Measurements from ENCODE around the gene EEFSEC. TPM values are rescaled to one million over a fixed set of nuclear protein-coding genes. Genes with fewer than 3 reads are reported as not detected.

Gene EEFSEC
- total RNA-seq, 2 experiments from 2014 or later, result 21.7 to 23.1 TPM

DNA sequence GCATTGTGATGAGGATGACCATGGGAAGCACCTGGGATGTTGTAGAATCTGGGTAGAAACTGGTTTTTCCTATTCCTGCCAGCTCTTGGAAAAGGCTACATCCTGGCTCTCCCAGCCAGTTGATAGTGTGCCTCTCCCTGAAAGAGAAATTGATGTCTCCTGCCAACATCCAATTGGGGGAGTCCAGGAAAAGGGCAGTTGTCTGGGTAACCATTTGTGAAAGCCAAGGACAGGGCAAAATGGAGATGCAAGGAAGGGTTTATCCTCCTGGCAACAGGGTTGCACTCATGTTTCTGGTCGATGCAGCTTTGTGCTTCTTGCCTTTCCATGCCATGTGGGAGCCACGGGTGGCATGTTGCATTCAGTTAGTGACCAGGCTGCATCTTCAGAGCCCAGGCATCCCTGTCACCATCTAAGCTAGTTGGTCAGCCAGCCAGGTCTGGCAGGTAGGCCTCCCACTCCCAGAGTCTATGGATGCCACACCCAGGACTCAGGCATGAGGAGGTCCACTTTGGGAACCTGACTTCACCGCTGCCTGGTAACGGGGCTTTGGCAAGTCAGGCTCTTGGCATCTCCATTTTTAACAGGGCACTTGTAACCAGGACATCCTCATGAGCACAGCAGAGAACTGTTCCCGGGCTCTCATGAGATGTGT is 159.9 kb downstream of the EEFSEC start:
- H3K4me3 Mint-ChIP-seq, result no peak overlapping the region
- H3K27me3 Mint-ChIP-seq (ENCODE audit: low read depth), result no peaks in the 10 kb centered on the region
- no peaks in the 10 kb centered on the region for H3K9me3 Mint-ChIP-seq (ENCODE audit: insufficient read depth)
- peak overlapping the region; percentile 36 for H3K27ac Mint-ChIP-seq
- peaks cover 2% of the 10 kb centered on the region for H3K36me3 Mint-ChIP-seq (ENCODE audit: low read depth)
- ChIA-PET POLR2A (no interaction called here), CTCF (interaction anchor here (1.1 kb wide), 1 partner anchor 9 kb away, joined by 5 read pairs; no protein-coding TSS in a partner anchor)
- peak; percentile 12 for DNase-seq
- ATAC-seq, result no peak
- H3K4me1 Mint-ChIP-seq (ENCODE audit: low read depth), result peaks cover 18% of the 10 kb centered on the region

DNA sequence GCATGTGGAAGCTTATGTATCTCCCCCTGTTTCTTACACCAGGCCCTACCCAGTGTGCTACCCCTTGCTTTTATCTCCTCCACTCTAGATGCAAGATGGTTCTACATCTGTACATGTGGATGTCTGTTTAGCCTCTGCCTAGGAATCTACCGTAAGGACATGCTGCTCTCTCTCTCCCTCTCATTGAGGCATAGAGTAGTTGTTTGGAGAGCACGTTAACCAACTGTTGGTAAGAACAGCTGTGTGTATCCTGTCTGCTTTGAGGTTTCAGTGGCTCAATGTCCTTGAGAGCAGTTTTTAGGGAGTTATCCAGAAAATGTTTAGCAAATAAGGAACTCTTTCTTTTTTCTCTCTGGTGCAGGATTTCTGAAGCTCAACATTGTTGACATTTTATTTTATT is 160.7 kb downstream of the EEFSEC start:
- CTCF ChIA-PET, result interaction anchor here (1.1 kb wide), 1 partner anchor 8 kb away, joined by 5 read pairs; no protein-coding TSS in a partner anchor
- Mint-ChIP-seq H3K9me3 (ENCODE audit: insufficient read depth) (no peaks in the 10 kb centered on the region), H3K27me3 (ENCODE audit: low read depth) (no peaks in the 10 kb centered on the region), H3K27ac (no peak overlapping the region), H3K4me1 (ENCODE audit: low read depth) (peaks cover 18% of the 10 kb centered on the region), H3K4me3 (no peak overlapping the region), H3K36me3 (ENCODE audit: low read depth) (peaks cover 2% of the 10 kb centered on the region)
- ATAC-seq (no peak), DNase-seq (peak; percentile 8)
- POLR2A ChIA-PET, result no interaction called here

DNA sequence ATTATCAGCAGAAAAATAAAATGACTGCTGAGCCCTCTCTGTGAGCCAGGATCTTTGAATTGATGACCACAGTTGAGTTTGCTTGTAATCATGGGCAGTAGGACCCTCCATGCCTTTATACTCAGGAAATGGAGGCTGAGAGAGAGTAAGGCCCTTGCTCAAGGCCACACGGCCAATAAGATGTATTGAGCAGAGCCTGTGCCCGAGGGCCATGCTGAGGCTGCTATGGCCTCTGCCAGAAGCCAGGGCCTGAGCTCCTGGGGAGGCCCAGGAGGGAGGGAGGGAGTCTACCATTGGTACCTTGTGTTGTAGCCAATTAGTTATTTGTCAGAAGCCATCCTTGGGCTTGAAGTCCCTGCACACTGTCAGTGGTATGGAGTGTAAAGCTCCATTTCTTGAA is 162.0 kb downstream of the EEFSEC start:
- no peaks in the 10 kb centered on the region for H3K27me3 Mint-ChIP-seq (ENCODE audit: low read depth)
- no peak for ATAC-seq
- no peak overlapping the region for H3K4me3 Mint-ChIP-seq
- H3K36me3 Mint-ChIP-seq (ENCODE audit: low read depth), result peaks cover 2% of the 10 kb centered on the region
- ChIA-PET CTCF (no interaction called here), POLR2A (no interaction called here)
- no peak overlapping the region for H3K27ac Mint-ChIP-seq
- peak; percentile 18 for DNase-seq
- H3K4me1 Mint-ChIP-seq (ENCODE audit: low read depth), result peaks cover 18% of the 10 kb centered on the region
- H3K9me3 Mint-ChIP-seq (ENCODE audit: insufficient read depth), result no peaks in the 10 kb centered on the region

DNA sequence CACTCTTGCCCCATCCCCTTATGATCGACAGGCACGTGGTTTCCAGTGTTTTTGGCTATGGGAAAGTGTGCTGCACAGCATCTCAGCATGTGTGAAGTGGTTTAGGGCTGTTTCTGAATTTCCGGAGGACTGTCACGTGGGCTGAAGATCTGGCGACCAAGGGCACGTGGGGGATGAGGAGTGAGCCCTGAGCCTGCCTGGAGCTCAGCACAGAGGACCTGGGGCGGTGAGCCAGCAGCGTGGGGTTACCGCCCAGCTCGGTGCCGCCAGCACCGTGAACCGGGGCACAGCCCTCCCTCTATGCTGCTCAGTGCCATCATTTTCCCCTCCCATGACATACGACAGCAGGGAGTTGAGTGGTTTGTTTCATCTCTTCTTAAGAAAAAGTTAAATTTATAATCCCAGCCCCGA is 163.2 kb downstream of the EEFSEC start:
- POLR2A ChIA-PET, result interaction anchor here (0.6 kb wide), 1 partner anchor 168 kb away, joined by 3 read pairs; no protein-coding TSS in a partner anchor

GRCh38 chr3:128317101-128317697 is 163.9 kb downstream of the EEFSEC start:
- no peak overlapping the region for H3K4me3 Mint-ChIP-seq
- ATAC-seq (no peak), DNase-seq (no peak)
- ChIA-PET POLR2A (interaction anchor here (0.6 kb wide), 1 partner anchor 169 kb away, joined by 3 read pairs; no protein-coding TSS in a partner anchor), CTCF (no interaction called here)
- H3K27me3 Mint-ChIP-seq (ENCODE audit: low read depth), result no peaks in the 10 kb centered on the region
- H3K36me3 Mint-ChIP-seq (ENCODE audit: low read depth), result peaks cover 2% of the 10 kb centered on the region
- no peaks in the 10 kb centered on the region for H3K9me3 Mint-ChIP-seq (ENCODE audit: insufficient read depth)
- no peak overlapping the region for H3K27ac Mint-ChIP-seq
- peaks cover 18% of the 10 kb centered on the region for H3K4me1 Mint-ChIP-seq (ENCODE audit: low read depth)

More for the DNA sequence above, 163.2 kb downstream of the EEFSEC start:
- CTCF ChIA-PET, result no interaction called here
- DNase-seq (peak; percentile 73), ATAC-seq (peak; percentile 93)
- H3K27ac Mint-ChIP-seq, result peak overlapping the region; percentile 17
- no peaks in the 10 kb centered on the region for H3K27me3 Mint-ChIP-seq (ENCODE audit: low read depth)
- peak overlapping the region; percentile 0 for H3K4me3 Mint-ChIP-seq
- H3K4me1 Mint-ChIP-seq (ENCODE audit: low read depth), result peaks cover 18% of the 10 kb centered on the region
- no peaks in the 10 kb centered on the region for H3K9me3 Mint-ChIP-seq (ENCODE audit: insufficient read depth)
- peaks cover 2% of the 10 kb centered on the region for H3K36me3 Mint-ChIP-seq (ENCODE audit: low read depth)

- no peaks in the 10 kb centered on the region for H3K27me3 Mint-ChIP-seq (ENCODE audit: low read depth)
- DNase-seq, result no peak
- no peak for ATAC-seq
- H3K27ac Mint-ChIP-seq, result no peak overlapping the region
- ChIA-PET CTCF (no interaction called here), POLR2A (no interaction called here)
- peaks cover 18% of the 10 kb centered on the region for H3K4me1 Mint-ChIP-seq (ENCODE audit: low read depth)
- no peaks in the 10 kb centered on the region for H3K9me3 Mint-ChIP-seq (ENCODE audit: insufficient read depth)
- H3K36me3 Mint-ChIP-seq (ENCODE audit: low read depth), result peaks cover 2% of the 10 kb centered on the region
- no peak overlapping the region for H3K4me3 Mint-ChIP-seq
Measured at GRCh38 chr3:128317698-128318231, 164.5 kb downstream of the EEFSEC start.

DNA sequence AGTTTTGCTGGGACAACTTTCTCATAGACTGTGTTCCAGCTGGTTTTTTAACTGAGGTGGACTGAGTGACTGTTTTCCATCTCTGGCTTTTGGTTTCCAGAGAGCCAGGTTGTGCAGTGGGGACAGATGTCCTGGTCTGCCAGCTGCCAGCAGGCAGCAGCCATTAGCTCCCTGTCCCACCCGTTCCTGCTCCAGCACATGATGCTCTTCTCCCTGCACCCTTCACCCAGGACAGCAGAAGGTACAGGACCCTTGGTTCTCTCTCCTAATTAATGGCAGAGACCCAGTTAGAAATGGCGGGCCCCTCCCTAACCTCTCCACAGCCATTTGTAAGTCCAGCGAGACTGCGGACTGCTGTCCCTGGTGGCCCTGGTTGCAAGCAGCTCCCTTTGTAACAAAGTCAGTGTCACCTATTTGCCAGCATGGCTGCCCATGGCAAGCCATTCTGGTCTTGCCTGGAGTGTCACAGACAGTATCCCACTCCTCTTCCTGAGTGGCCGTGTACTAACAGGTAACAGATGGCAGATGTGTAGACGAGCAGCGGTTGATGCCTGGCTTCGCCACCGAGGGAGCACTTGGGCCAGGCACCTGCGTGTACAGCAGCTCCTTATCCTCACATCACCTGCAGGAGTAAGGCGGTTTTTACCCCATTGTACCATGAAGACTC is 165.1 kb downstream of the EEFSEC start:
- Mint-ChIP-seq H3K4me3 (no peak overlapping the region), H3K27ac (no peak overlapping the region), H3K9me3 (ENCODE audit: insufficient read depth) (no peaks in the 10 kb centered on the region), H3K27me3 (ENCODE audit: low read depth) (no peaks in the 10 kb centered on the region), H3K36me3 (ENCODE audit: low read depth) (peaks cover 2% of the 10 kb centered on the region), H3K4me1 (ENCODE audit: low read depth) (peaks cover 18% of the 10 kb centered on the region)
- no peak for DNase-seq
- ChIA-PET CTCF (no interaction called here), POLR2A (no interaction called here)
- no peak for ATAC-seq

DNA sequence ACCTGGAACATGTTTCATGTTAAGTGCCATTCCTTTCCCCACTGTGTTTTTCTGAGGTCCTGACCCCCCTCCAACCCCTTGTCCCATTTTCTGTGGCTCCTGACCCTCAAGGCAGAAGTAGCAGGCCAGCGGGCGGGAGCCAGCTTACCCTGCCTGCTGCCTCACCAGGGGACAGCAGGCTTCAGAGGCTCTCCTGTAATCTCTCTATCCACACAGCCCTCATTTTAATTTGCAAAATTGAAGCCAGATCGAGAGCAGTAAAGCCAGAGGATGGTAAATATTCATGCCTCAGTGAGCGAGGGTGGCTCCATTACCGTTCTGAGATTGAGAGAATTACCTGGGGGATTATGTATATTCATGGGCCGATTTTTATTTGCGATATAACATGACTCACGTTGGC is 165.8 kb downstream of the EEFSEC start:
- Mint-ChIP-seq H3K27me3 (ENCODE audit: low read depth) (no peaks in the 10 kb centered on the region), H3K9me3 (ENCODE audit: insufficient read depth) (no peaks in the 10 kb centered on the region), H3K4me3 (no peak overlapping the region), H3K4me1 (ENCODE audit: low read depth) (peaks cover 18% of the 10 kb centered on the region), H3K27ac (no peak overlapping the region), H3K36me3 (ENCODE audit: low read depth) (no peaks in the 10 kb centered on the region)
- no peak for ATAC-seq
- POLR2A ChIA-PET, result no interaction called here
- CTCF ChIA-PET, result interaction anchor here (4.7 kb wide), 1 partner anchor 224 kb away, joined by 30 read pairs; no protein-coding TSS in a partner anchor
- DNase-seq, result no peak

DNA sequence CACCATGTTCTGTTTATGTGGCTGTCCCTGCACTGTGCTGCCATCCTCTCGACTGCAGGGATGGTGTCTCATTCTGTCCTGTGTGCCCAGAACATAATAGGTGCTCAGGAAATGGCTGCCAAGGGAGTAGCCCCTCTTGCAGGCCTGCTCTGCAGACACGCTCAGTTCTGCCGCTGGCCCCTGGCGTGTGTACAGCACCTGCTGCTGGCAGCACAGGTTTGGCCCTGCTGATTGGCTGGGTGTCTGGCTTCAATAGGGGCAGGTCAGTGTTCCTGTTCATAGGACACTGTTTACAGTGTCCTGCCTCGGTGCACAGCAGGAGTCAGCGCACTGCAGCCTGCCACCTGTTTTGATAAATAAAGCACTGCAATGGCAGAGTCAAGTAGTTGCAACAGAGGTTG is 166.5 kb downstream of the EEFSEC start:
- ChIA-PET POLR2A (no interaction called here), CTCF (interaction anchor here (1.2 to 4.7 kb wide), 3 partner anchors 12 to 225 kb away, joined by 3 to 30 read pairs (median 10); no protein-coding TSS in a partner anchor)
- no peaks in the 10 kb centered on the region for H3K27me3 Mint-ChIP-seq (ENCODE audit: low read depth)
- DNase-seq (no peak), ATAC-seq (no peak)
- no peak overlapping the region for H3K27ac Mint-ChIP-seq
- H3K4me1 Mint-ChIP-seq (ENCODE audit: low read depth), result peaks cover 18% of the 10 kb centered on the region
- no peak overlapping the region for H3K4me3 Mint-ChIP-seq
- H3K36me3 Mint-ChIP-seq (ENCODE audit: low read depth), result no peaks in the 10 kb centered on the region
- no peaks in the 10 kb centered on the region for H3K9me3 Mint-ChIP-seq (ENCODE audit: insufficient read depth)

DNA sequence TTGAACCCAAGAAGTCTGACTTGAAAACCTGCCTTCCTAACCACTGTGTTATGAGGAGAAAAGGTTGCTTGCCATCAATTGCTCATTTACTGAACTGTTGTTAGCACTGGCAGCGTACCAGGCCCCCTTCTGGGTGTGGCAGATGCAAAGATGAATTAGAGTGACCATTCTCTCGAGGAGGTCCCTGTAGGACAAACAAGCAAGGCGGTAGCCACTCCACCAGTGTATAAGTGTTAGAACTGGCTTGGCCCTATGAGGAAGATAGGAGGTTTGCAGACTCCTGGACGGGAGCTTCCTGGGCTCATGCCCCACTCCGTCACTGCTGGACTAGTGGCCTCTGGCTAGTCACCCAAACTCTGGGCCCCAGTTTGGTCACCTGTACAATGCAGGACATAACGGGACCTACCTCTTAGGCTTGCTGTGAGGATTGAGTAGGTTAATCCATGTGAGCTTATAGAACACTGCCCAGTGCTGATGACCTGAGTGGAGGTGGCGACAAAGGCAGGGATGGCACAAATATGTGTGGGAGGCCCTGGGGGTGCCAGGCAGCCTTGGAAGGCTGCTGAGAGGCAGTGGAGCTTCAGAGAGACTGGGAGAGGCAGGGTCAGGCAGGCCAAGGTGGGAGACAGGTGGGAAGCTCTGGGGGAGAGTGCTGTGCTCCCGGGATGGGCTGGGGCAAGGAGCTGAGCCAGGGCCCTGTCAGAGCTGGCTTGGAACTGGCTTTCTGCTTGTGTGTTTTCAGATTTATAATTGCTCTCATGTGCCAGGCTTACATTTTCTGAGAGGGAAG is 167.5 kb downstream of the EEFSEC start:
- no peak overlapping the region for H3K27ac Mint-ChIP-seq
- no peaks in the 10 kb centered on the region for H3K9me3 Mint-ChIP-seq (ENCODE audit: insufficient read depth)
- peaks cover 19% of the 10 kb centered on the region for H3K4me1 Mint-ChIP-seq (ENCODE audit: low read depth)
- no peaks in the 10 kb centered on the region for H3K27me3 Mint-ChIP-seq (ENCODE audit: low read depth)
- H3K4me3 Mint-ChIP-seq, result no peak overlapping the region
- CTCF ChIA-PET, result interaction anchor here (0.9 to 4.7 kb wide), 9 partner anchors 9 to 226 kb away, joined by 3 to 30 read pairs (median 9); no protein-coding TSS in a partner anchor
- no peaks in the 10 kb centered on the region for H3K36me3 Mint-ChIP-seq (ENCODE audit: low read depth)
- POLR2A ChIA-PET, result interaction anchor here (0.9 kb wide), 1 partner anchor 269 kb away, joined by 3 read pairs; the partner anchor contains the start of gene SEC61A1
- DNase-seq, result no peak
- ATAC-seq, result no peak

- H3K4me1 Mint-ChIP-seq (ENCODE audit: low read depth), result peaks cover 20% of the 10 kb centered on the region
- ChIA-PET CTCF (interaction anchor here (0.7 to 4.7 kb wide), 22 partner anchors 8 to 227 kb away, joined by 3 to 30 read pairs (median 5); no protein-coding TSS in a partner anchor), POLR2A (interaction anchor here (0.9 kb wide), 1 partner anchor 270 kb away, joined by 3 read pairs; the partner anchor contains the start of gene SEC61A1)
Measured at GRCh38 chr3:128321418-128321817, 168.1 kb downstream of the EEFSEC start.

More at GRCh38 chr3:128321418-128321817, 168.1 kb downstream of the EEFSEC start:
- no peaks in the 10 kb centered on the region for H3K36me3 Mint-ChIP-seq (ENCODE audit: low read depth)
- H3K4me3 Mint-ChIP-seq, result no peak overlapping the region
- ATAC-seq, result no peak
- no peak for DNase-seq
- H3K9me3 Mint-ChIP-seq (ENCODE audit: insufficient read depth), result no peaks in the 10 kb centered on the region
- no peak overlapping the region for H3K27ac Mint-ChIP-seq
- H3K27me3 Mint-ChIP-seq (ENCODE audit: low read depth), result no peaks in the 10 kb centered on the region
